Left lobe of liver (tissue), 2 donors: Measurements from ENCODE around the gene LSS. TPM values are rescaled to one million over a fixed set of nuclear protein-coding genes. Genes with fewer than 3 reads are reported as not detected.
A peak's percentile ranks its signal among the peaks of the same experiment; 100 is the strongest.
"Not testable (repeated sequence)": the region's sequence is repeated elsewhere in the genome, so short reads cannot be mapped to it uniquely, and the experiment has no call there.

ENCODE experiments used
- ATAC-seq: fragments of 200-7000 bp; cut with Tn5 transposase; one replicate; pipeline ENCODE4 v1.9.1; 2020; ENCODE audit warnings: mild to moderate bottlenecking, moderate library complexity
- DNase-seq: peaks from one replicate; pipeline ENCODE4 v3.0.0-alpha.2; 2020; ENCODE audit warnings: low spot score
- total RNA-seq: library from RNA; stranded (reverse); gene quantifications from one replicate; pipeline ENCODE4 v1.2.1, GENCODE V29; 2021
- donor health status: DM: no; HTN: no; CAD: no; lungs with moderate emphysema.
- donor health status: DM: no; HTN: yes; CAD: no.

The LSS gene
- total RNA-seq, 1 donor from 2014 or later, result 67.9 TPM

GRCh38 chr21:46246345-46246744 is 17.8 kb upstream of the LSS start:
- ATAC-seq (no peak), DNase-seq (no peak)

- DNase-seq (no peak), ATAC-seq (no peak)
Measured at GRCh38 chr21:46245213-46245915, 16.8 kb upstream of the LSS start.

GRCh38 chr21:46244602-46245001 is 16.0 kb upstream of the LSS start:
- no peak for ATAC-seq
- DNase-seq, result no peak

DNA sequence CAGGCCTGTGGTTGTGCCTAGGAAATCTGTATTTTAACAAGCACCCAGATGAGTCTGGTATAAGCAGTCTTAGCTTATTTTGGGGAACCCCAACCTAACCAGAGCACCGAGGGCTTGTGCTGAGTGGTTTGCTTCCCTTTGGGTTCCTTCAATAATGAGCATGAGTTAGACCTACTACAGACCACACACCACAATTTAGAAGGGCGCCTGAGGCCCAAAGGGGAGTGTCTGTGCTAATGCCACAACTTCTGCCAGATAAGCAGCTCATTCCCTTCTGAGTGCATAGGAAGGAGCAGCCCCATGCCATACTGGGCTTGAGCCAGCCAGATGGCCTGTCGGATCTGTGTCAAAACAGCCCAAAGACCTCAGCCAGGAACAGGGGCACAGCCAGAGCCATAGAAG is 15.4 kb upstream of the LSS start:
- no peak for ATAC-seq
- DNase-seq, result no peak

- DNase-seq, result no peak
- ATAC-seq, result no peak
Measured at GRCh38 chr21:46243325-46243724, 14.8 kb upstream of the LSS start.

DNA sequence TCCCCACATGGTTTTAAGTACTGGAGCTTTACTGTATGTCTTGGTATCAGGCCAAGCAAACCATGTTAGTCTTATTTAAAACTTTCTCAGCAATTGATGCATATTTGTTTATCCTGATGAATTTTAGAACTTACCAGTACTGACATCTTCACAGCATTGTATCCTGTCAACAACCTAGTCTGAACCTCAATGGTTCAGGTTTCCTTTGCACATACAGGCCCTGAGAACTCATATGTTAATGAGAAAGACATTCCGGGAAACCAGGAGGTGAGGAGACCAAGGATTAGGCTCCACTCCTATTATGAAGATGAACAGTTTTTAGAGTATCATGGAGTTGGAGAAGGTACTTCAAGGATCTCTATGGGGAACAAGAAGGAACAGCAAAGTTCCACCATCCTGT is 13.0 kb upstream of the LSS start:
- DNase-seq, result not testable (repeated sequence)

DNA sequence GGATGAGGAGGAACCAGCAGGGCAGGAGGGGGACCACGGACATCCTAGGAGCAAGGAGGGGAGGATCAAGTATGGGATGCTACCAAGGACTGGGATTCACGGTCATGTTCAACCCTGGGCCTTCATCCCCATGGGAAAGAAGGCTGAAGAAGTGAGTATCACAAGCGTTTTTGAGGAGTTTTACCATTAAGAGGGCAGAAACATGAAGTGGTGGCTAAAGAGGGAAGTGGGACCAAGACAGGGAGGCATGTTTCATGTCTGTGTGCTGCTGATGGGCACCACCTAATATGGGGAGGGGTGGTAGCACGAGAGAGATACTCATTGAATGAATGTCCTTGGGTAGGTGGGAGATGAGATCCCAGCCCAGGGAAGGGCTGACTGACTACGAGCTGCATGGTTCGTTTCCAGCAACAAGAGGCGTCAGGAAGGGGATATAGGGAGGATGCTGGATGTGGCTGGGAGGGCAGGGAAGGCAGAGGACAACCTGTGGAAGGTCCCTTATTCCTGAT is 11.3 kb upstream of the LSS start:
- no peak for ATAC-seq
- DNase-seq, result no peak

More for the DNA sequence above, 13.0 kb upstream of the LSS start:
- ATAC-seq, result not testable (repeated sequence)

GRCh38 chr21:46237474-46237873 is 8.9 kb upstream of the LSS start:
- ATAC-seq (no peak), DNase-seq (no peak)

GRCh38 chr21:46234436-46234950 is 5.9 kb upstream of the LSS start:
- DNase-seq (no peak), ATAC-seq (no peak)

DNA sequence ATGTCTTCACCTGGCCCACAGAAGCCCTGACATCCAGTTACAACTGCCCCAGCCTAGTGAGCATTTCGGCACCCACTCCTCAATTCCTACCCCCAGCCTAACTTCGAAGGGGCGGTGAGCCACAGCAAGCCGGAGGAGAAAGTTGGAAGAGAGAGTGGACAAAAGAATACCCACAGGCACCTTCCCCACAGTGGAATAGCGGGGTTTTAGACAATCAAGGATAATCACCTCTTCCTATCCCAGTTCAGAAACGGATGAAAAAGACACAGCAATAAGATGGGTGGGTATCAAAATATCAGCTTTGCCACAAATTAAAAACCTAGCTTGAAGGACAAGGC is 1.3 kb upstream of the LSS start:
- no peak for DNase-seq
- no peak for ATAC-seq

GRCh38 chr21:46229133-46229922 is 754 bp upstream of the LSS start:
- peak; percentile 51 for ATAC-seq
- DNase-seq, result peak; percentile 66

- no peak for DNase-seq
- no peak for ATAC-seq
Measured at GRCh38 chr21:46227811-46228344, 696 bp downstream of the LSS start.

- DNase-seq (no peak), ATAC-seq (peak; percentile 45)
Measured at GRCh38 chr21:46226920-46227599, 1.5 kb downstream of the LSS start.

DNA sequence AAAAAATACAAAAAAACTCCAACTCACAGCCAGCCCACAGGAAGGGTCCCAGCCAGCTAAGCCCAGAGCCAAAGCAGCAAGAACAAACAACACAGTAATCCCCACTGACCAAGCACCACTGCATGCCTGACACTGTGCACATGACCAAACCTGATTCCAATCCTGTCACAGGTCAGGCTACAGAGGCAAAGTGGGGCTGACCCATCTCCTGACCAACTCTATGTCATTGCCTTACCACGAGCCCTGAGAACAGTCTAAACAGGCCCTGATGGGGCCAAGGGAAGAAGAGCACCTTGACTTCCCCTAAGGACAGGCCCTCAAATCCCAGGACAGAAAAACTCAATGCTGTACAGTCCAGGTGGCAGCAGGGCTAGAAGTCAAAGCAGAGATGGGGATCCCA is 2.4 kb downstream of the LSS start:
- ATAC-seq (peak; percentile 15), DNase-seq (no peak)

DNA sequence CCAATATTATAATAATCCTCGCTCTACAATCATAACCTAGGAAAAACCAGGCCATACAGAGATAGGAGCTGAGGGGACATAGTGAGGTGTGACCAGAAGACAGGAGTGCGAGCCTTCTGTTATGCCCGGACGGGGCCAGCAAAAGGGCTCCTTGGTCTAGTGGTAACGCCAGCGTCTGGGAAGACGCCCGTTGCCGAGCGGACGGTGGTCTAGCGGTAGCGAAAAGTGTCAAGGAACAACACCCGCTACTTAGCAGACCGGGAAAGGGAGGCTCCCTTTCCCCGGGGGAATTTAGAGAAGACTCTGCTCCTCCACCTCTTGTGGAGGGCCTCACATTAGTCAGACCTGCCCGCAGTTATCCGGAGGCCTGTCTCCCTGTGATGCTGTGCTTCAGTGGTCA is 4.9 kb downstream of the LSS start:
- not testable (repeated sequence) for DNase-seq

DNA sequence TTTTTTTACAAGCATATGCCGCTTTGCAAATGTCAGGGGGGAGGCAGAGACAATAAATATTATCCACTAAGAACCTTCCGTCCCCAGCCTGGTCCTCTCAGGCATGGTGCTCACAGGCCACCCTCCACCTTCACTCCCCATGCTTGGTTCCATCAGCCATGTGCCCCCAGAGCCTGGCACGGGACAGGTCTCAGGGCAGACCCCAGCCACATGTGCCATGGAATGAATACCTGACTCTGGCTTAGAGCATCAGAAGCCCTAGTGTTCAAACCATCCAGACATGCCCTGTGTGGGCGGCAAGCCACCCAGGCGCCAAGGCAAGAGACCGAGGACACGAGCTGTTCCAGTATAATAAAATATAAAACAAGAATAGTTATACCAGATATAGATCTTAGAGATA is 5.4 kb downstream of the LSS start:
- no peak for DNase-seq
- ATAC-seq, result no peak

More for the DNA sequence above, 4.9 kb downstream of the LSS start:
- ATAC-seq, result not testable (repeated sequence)

DNA sequence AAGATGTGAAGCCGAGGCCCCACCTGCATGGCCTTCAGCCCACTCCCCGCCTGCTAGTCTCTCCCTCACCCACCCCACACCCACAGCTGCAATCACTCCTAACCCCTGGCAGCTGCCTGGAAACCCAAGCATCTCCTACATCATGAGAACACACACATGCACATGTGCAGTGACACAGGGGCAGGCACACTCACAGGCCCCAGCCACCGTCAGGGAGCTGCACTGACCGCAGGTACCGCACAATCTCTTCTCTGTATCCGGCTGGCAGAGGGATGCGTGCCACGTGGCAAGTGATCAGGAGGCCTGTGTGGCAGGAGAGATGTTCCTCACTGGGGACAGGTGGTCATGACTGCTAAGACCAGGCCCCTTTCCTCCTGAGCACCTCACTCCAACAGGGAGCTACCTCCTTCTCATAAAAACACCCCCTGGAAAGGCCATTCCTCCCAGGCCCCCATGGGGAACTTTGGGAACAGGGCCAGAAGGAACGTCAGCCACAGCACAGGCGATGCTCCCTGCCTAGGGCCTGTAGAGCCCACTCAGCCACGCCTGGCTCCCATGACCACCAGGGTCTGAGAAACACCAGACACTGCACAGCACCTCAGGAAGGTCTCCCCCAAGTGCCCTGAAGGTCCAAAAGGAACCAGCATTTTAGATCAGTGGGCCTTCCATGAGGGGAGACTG is 6.0 kb downstream of the LSS start:
- DNase-seq, result no peak
- no peak for ATAC-seq

GRCh38 chr21:46221664-46222435 is 6.7 kb downstream of the LSS start:
- DNase-seq (no peak), ATAC-seq (no peak)

- ATAC-seq (no peak), DNase-seq (no peak)
Measured at GRCh38 chr21:46220847-46221246, 7.7 kb downstream of the LSS start.

- no peak for ATAC-seq
- DNase-seq, result no peak
Measured at GRCh38 chr21:46220275-46220810, 8.2 kb downstream of the LSS start.
